ENCODE data around the gene SEC14L6.

DNA sequence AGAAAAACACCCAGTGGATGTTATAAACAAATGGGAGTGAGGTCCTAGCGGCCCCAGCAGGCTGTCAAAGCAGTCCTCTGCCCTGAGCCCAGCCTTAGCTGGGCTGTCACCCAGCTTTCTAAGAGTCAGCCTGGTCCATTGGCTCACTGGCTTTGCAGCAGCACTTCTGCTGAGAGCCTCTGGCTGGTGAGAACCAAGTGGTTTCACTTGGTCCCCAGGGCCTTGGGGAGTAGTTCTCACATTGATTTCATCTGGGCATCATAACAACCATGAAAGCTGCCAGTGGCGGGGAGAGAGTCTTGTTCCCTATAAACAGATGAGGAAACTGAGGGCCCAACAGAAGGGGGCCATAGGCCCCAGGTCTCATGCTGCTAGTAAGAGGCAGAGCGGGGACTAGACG is 11.4 kb downstream of the SEC14L6 start:
- TF ChIP-seq, protein P1, sequence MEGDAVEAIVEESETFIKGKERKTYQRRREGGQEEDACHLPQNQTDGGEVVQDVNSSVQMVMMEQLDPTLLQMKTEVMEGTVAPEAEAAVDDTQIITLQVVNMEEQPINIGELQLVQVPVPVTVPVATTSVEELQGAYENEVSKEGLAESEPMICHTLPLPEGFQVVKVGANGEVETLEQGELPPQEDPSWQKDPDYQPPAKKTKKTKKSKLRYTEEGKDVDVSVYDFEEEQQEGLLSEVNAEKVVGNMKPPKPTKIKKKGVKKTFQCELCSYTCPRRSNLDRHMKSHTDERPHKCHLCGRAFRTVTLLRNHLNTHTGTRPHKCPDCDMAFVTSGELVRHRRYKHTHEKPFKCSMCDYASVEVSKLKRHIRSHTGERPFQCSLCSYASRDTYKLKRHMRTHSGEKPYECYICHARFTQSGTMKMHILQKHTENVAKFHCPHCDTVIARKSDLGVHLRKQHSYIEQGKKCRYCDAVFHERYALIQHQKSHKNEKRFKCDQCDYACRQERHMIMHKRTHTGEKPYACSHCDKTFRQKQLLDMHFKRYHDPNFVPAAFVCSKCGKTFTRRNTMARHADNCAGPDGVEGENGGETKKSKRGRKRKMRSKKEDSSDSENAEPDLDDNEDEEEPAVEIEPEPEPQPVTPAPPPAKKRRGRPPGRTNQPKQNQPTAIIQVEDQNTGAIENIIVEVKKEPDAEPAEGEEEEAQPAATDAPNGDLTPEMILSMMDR (IDR thresholded peaks at IDR 0.05) = no peak
- no peak for TF ChIP-seq TCF7L2 (IDR thresholded peaks at IDR 0.05; ENCODE audit: low read depth, low read length)

All from Panc1 (cell line).